HG03045 (cell line): ENCODE measurements around the gene NCKAP5.
"Not testable (repeated sequence)": the region's sequence is repeated elsewhere in the genome, so short reads cannot be mapped to it uniquely, and the experiment has no call there.

Experiments used
- ATAC-seq: cut with Tn5 transposase; IDR thresholded peaks from one replicate; pipeline ENCODE4 v1.9.1; 2021; ENCODE audit warnings: mild to moderate bottlenecking, moderate library complexity; ENCODE audit not compliant: unreplicated experiment

NCKAP5 gene

GRCh38 chr2:133475610-133476009 is 92.7 kb downstream of the NCKAP5 start:
- no peak for ATAC-seq

DNA sequence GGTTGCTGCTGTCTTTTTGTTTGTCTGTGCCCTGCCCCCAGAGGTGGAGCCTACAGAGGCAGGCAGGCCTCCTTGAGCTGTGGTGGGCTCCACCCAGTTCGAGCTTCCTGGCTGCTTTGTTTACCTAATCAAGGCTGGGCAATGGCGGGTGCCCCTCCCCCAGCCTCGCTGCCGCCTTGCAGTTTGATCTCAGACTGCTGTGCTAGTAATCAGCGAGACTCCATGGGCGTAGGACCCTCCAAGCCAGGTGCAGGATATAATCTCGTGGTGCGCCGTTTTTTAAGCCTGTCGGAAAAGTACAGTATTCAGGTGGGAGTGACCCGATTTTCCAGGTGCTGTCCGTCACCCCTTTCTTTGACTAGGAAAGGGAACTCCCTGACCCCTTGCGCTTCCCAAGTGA is 97.8 kb downstream of the NCKAP5 start:
- not testable (repeated sequence) for ATAC-seq

DNA sequence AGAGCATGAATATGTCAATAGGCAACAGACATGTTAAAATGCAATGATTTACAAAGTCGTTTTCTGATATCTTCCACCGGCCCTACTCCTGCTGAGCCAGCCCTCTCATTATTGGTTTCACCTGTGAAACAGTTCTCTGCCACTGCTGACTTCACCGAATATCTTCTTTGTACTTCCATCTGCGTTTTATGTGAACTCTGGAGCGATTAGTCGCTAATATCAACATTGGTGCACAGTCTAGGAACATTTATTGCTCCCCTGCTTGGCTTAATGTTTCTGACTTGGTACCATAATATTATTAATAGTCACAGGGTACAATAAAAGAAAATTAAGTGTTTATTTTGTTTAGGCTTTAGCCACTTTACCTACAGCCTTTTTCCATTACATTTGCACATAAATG is 105.5 kb downstream of the NCKAP5 start:
- ATAC-seq: no peak

- ATAC-seq: no peak
Observed at GRCh38 chr2:133461484-133461883, 106.8 kb downstream of the NCKAP5 start.

GRCh38 chr2:133459590-133459989 is 108.7 kb downstream of the NCKAP5 start:
- ATAC-seq: no peak

GRCh38 chr2:133458280-133458679 is 110.0 kb downstream of the NCKAP5 start:
- ATAC-seq: no peak

DNA sequence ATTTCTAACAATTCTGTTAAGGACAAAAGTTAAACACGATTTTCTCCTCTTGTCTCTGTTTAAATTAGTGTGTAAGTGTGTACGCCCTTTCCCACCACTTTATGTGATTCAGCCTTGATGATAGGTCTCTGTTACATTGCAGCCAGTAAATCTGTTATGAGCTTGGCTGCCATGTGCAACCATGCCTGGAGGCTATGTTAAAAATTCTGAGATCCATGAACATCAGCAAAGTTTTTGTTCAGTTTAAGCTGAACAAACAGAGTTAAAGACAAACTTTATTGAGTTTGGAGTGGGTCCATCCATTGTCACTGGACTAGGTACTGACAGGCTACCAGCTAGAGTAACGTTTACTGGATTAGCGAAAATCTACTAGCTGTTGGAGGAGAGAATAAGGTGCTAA is 110.4 kb downstream of the NCKAP5 start:
- ATAC-seq: no peak

GRCh38 chr2:133456971-133457370 is 111.3 kb downstream of the NCKAP5 start:
- ATAC-seq: no peak

GRCh38 chr2:133456156-133456555 is 112.1 kb downstream of the NCKAP5 start:
- ATAC-seq: no peak

GRCh38 chr2:133453032-133453431 is 115.2 kb downstream of the NCKAP5 start:
- no peak for ATAC-seq

GRCh38 chr2:133452583-133452982 is 115.7 kb downstream of the NCKAP5 start:
- no peak for ATAC-seq

DNA sequence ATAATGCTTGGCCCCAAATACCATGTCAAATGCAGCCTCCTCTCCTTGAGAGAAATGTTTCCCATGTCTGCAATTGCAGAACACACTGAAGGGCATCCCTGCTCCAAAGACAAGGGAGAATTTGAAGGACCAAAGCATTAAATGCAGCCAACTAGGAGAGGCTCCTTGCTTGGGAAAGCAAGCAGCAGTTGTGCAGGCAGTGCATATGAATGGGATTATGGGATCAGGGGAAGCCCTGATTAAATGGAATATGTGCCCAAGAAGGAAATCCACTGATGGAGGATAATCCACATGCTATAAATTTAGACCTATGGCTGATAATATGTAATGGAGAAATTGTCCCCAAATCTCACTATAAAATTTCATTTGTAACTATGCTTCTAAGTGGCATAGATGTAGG is 116.1 kb downstream of the NCKAP5 start:
- no peak for ATAC-seq

- no peak for ATAC-seq
Observed at GRCh38 chr2:133448195-133448594, 120.1 kb downstream of the NCKAP5 start.

GRCh38 chr2:133447303-133447702 is 121.0 kb downstream of the NCKAP5 start:
- ATAC-seq: no peak

- ATAC-seq: no peak
Observed at GRCh38 chr2:133444465-133444864, 123.8 kb downstream of the NCKAP5 start.

GRCh38 chr2:133442393-133442792 is 125.9 kb downstream of the NCKAP5 start:
- ATAC-seq: no peak

- no peak for ATAC-seq
Observed at GRCh38 chr2:133439565-133439920, 128.7 kb downstream of the NCKAP5 start.

GRCh38 chr2:133438848-133439564 is 129.3 kb downstream of the NCKAP5 start:
- no peak for ATAC-seq

GRCh38 chr2:133438026-133438425 is 130.2 kb downstream of the NCKAP5 start:
- no peak for ATAC-seq

- ATAC-seq: no peak
Observed at GRCh38 chr2:133437492-133437891, 130.8 kb downstream of the NCKAP5 start.

GRCh38 chr2:133434959-133435668 is 133.1 kb downstream of the NCKAP5 start:
- ATAC-seq: no peak
